Subcutaneous adipose tissue (tissue), 4 donors: ENCODE measurements around the gene MYORG. TPM values are rescaled to one million over a fixed set of nuclear protein-coding genes. Genes with fewer than 3 reads are reported as not detected.

ENCODE experiments used
- CTCF ChIP-seq: fragments of 450-650 bp; IDR thresholded peaks from one replicate; pipeline ENCODE4 v1.5.1; 2016; ENCODE audit warnings: low read depth, mild to moderate bottlenecking, control low read depth, antibody characterized with exemption, moderate library complexity
- small RNA-seq: library from RNA; depleted of rRNA; stranded (forward); fragments of <200 nt; gene quantifications from one replicate; pipeline ENCODE3, GENCODE V24; 2016
- total RNA-seq, 4 donors: library from RNA; depleted of rRNA; stranded (reverse); fragments of >200 nt; gene quantifications; one replicate each; pipeline ENCODE4 v1.1.0, GENCODE V29; 2016

Gene MYORG
- total RNA-seq, 4 donors from 2014 or later: 3.7 to 15.7 (median 12.9) TPM

GRCh38 chr9:34317436-34317835 is 59.3 kb downstream of the MYORG start:
- TF ChIP-seq CTCF: no peak

Small RNA genes lying within 50 kb of the gene (small RNA-seq; reads per million reads assigned to genes)
- gene RF00019: 0.49 reads per million

Other genes with a start within 250 kb of the MYORG start
- gene UBAP1, start 197.9 kb downstream of the MYORG start, total RNA-seq: 10 to 100 TPM; 31.6 to 52.2 (median 42.3) TPM
- 1 to 10 TPM in 1 of 4 donors, under 1 TPM in 3; 0.57 to 1.4 (median 0.77) TPM for gene KIF24, start 47.6 kb downstream of the MYORG start, total RNA-seq
- 10 to 100 TPM; 13.0 to 29.2 (median 21.6) TPM for gene NUDT2, start 47.3 kb downstream of the MYORG start, total RNA-seq
- gene FAM219A, start 81.7 kb upstream of the MYORG start, total RNA-seq: 10 to 100 TPM in 1 of 4 donors, 1 to 10 TPM in 3; 5.1 to 13.9 (median 7.9) TPM
- gene DNAI1, start 81.9 kb upstream of the MYORG start, total RNA-seq: under 1 TPM in 1 of 4 donors, not detected in 3; 0.51 TPM
- 1 to 10 TPM in 2 of 4 donors, not detected in 2; 1.5 to 1.9 TPM for gene ENHO, start 146.1 kb upstream of the MYORG start, total RNA-seq
- 100 to 1,000 TPM in 1 of 4 donors, 10 to 100 TPM in 3; 17.5 to 130 (median 49.1) TPM for gene CNTFR, start 212.8 kb upstream of the MYORG start, total RNA-seq
- gene RPP25L, start 235.2 kb upstream of the MYORG start, total RNA-seq: 10 to 100 TPM; 18.4 to 27.3 (median 22.4) TPM
- gene DCTN3, start 243.6 kb upstream of the MYORG start, total RNA-seq: 10 to 100 TPM; 41.4 to 57.5 (median 51.7) TPM